ENCODE measurements around the gene TYW3. TPM values are rescaled to one million over a fixed set of nuclear protein-coding genes. Genes with fewer than 3 reads are reported as not detected.

Gene TYW3
- total RNA-seq, 1 donor from 2014 or later: 10.3 TPM

DNA sequence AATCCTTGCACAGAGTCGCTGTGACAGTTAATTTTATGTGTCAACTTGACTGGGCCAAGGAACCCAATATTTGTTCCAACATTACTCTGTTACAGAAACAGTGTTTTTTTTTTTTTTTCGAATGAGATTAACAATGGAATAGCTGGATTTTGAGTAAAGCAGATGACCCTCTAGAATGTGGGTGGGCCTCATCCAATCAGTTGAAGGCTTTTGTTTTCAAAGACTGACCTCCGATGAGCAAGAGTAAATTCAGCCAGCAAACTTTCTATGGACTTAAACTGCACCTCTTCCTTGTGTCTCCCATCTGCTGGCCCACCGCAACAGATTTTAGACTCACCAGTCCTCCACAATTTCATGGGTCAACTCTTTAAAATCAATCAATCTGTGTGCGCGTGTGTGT, 17.1 kb upstream of the TYW3 start:
- H3K27me3 Mint-ChIP-seq: no peaks in the 10 kb centered on the region
- TF ChIP-seq, protein P1, sequence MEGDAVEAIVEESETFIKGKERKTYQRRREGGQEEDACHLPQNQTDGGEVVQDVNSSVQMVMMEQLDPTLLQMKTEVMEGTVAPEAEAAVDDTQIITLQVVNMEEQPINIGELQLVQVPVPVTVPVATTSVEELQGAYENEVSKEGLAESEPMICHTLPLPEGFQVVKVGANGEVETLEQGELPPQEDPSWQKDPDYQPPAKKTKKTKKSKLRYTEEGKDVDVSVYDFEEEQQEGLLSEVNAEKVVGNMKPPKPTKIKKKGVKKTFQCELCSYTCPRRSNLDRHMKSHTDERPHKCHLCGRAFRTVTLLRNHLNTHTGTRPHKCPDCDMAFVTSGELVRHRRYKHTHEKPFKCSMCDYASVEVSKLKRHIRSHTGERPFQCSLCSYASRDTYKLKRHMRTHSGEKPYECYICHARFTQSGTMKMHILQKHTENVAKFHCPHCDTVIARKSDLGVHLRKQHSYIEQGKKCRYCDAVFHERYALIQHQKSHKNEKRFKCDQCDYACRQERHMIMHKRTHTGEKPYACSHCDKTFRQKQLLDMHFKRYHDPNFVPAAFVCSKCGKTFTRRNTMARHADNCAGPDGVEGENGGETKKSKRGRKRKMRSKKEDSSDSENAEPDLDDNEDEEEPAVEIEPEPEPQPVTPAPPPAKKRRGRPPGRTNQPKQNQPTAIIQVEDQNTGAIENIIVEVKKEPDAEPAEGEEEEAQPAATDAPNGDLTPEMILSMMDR (IDR thresholded peaks at IDR 0.05; ENCODE audit: unreplicated experiment): no peak
- H3K9me3 Mint-ChIP-seq (ENCODE audit: low read depth): no peaks in the 10 kb centered on the region
- no peak for DNase-seq (ENCODE audit: low spot score, unreplicated experiment)
- H3K27ac Mint-ChIP-seq: no peak overlapping the region
- peaks cover 3% of the 10 kb centered on the region for H3K36me3 Mint-ChIP-seq (ENCODE audit: insufficient read depth)
- H3K4me1 Mint-ChIP-seq (ENCODE audit: low read depth): peaks cover 4% of the 10 kb centered on the region
- H3K4me3 Mint-ChIP-seq (ENCODE audit: low read depth): no peak overlapping the region

DNA sequence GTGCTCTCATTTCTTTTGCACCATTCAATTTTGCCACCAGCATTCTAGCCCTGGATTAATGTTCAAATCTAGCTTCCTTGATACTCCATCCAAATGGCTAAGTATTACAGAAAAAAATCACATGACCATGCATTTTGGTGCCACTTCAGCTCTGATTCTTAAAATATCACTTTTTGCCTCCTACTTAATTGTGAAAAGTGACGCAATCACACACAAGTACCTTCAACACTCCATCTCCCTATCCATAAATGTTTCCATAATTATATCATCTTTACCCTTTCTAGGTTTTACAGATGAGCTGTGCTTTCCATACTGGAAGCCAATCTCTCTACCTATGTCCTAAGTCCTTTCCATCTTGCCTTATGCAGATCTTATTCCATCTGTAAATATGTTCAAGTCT, 16.1 kb upstream of the TYW3 start:
- Mint-ChIP-seq H3K9me3 (ENCODE audit: low read depth) (no peaks in the 10 kb centered on the region), H3K4me3 (ENCODE audit: low read depth) (no peak overlapping the region), H3K27ac (no peak overlapping the region), H3K4me1 (ENCODE audit: low read depth) (peaks cover 4% of the 10 kb centered on the region), H3K27me3 (no peaks in the 10 kb centered on the region), H3K36me3 (ENCODE audit: insufficient read depth) (peaks cover under 1% of the 10 kb centered on the region)
- TF ChIP-seq, protein P1 (IDR thresholded peaks at IDR 0.05; ENCODE audit: unreplicated experiment): no peak
- DNase-seq (ENCODE audit: low spot score, unreplicated experiment): no peak

DNA sequence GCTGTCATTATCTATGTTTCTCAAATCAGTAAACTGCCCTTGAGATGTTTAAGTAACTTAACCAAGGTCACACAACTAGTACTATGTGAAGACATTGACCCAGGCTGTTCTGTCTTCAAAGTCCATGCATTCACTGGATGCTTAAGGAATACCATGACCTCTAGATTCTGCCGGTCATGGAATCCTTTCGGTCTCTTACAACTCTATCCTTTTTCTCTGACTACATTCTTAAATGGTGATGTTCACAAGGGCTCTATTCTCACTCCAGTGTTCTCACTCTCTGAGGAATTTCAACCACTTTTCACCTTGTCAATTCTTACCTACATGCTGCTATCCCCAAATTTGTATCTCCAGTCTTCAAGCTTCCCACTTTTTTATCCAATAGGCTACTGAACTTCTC, 15.3 kb upstream of the TYW3 start:
- TF ChIP-seq, protein P1 (IDR thresholded peaks at IDR 0.05; ENCODE audit: unreplicated experiment): no peak
- H3K4me3 Mint-ChIP-seq (ENCODE audit: low read depth): no peak overlapping the region
- no peaks in the 10 kb centered on the region for H3K9me3 Mint-ChIP-seq (ENCODE audit: low read depth)
- no peaks in the 10 kb centered on the region for H3K27me3 Mint-ChIP-seq
- H3K36me3 Mint-ChIP-seq (ENCODE audit: insufficient read depth): peaks cover 2% of the 10 kb centered on the region
- no peak overlapping the region for H3K27ac Mint-ChIP-seq
- no peak for DNase-seq (ENCODE audit: low spot score, unreplicated experiment)
- peaks cover 4% of the 10 kb centered on the region for H3K4me1 Mint-ChIP-seq (ENCODE audit: low read depth)

DNA sequence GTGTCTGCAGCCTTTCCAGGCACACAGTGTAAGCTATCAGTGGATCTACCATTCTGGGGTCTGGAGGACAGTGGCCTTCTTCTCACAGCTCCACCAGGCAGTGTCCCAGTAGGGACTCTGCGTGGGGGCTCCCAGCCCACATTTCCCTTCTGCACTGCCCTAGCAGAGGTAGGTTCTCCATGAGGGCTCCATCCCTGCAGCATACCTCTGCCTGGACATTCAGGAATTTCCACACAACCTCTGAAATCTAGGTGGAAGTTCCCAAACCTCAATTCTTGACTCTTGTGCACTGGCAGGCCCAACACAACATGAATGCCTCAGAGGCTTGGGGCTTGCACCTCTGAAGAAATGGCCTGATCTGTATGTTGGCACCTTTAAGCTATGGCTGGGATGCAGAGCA, 6.9 kb upstream of the TYW3 start:
- Mint-ChIP-seq H3K27ac (no peak overlapping the region), H3K4me3 (ENCODE audit: low read depth) (no peak overlapping the region), H3K4me1 (ENCODE audit: low read depth) (peaks cover 4% of the 10 kb centered on the region), H3K36me3 (ENCODE audit: insufficient read depth) (peaks cover 37% of the 10 kb centered on the region), H3K27me3 (no peaks in the 10 kb centered on the region), H3K9me3 (ENCODE audit: low read depth) (peaks cover 15% of the 10 kb centered on the region)
- DNase-seq (ENCODE audit: low spot score, unreplicated experiment): no peak
- TF ChIP-seq, protein P1 (IDR thresholded peaks at IDR 0.05; ENCODE audit: unreplicated experiment): no peak

DNA sequence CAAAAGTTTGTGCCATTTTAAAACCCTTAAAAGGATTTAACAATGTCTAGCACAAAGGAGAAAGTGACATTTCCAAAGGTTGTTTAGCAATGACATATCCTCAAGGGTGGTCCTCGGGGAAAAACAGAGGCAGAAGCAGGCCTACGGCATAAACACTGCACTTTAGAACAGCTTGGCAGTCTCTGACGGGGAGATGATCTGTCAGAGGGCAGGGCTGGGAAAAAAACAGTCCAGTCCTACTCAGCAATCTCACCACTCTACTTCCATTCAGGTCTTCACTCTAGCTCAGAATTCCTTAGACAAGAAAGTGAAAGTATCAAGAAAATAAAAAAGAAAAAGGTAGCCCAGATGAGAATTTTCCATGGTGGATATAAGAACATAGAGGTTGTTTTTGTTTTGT, 4.2 kb upstream of the TYW3 start:
- TF ChIP-seq, protein P1 (IDR thresholded peaks at IDR 0.05; ENCODE audit: unreplicated experiment): no peak
- Mint-ChIP-seq H3K4me3 (ENCODE audit: low read depth) (no peak overlapping the region), H3K4me1 (ENCODE audit: low read depth) (peaks cover 11% of the 10 kb centered on the region), H3K27ac (no peak overlapping the region), H3K27me3 (no peaks in the 10 kb centered on the region), H3K36me3 (ENCODE audit: insufficient read depth) (peaks cover 34% of the 10 kb centered on the region), H3K9me3 (ENCODE audit: low read depth) (peaks cover 15% of the 10 kb centered on the region)
- no peak for DNase-seq (ENCODE audit: low spot score, unreplicated experiment)
